Astrocyte (in vitro differentiated cells and primary cell): ENCODE data around the gene TRAF6.

Source experiments
- CTCF ChIP-seq: IDR thresholded peaks from 2 replicates; pipeline ENCODE4 v1.5.1; 2011; ENCODE audit warnings: low read depth, mild to moderate bottlenecking, inconsistent platforms, low read length, moderate library complexity; ENCODE audit not compliant: insufficient read depth
- EZH2 ChIP-seq: IDR thresholded peaks from 2 replicates; pipeline ENCODE4 v1.6.1; 2012; ENCODE audit warnings: mild to moderate bottlenecking, low read length, inconsistent platforms; ENCODE audit not compliant: insufficient read depth

GRCh38 chr11:36540998-36541397 is 30.9 kb upstream of the TRAF6 start:
- TF ChIP-seq CTCF (peak; percentile 32), EZH2 (no peak)
